ENCODE measurements around the gene IGFBP5. TPM values are rescaled to one million over a fixed set of nuclear protein-coding genes. Genes with fewer than 3 reads are reported as not detected.

The IGFBP5 gene
- total and polyA plus RNA-seq, 7 donors: 13.6 to 773 (median 254) TPM

- Histone ChIP-seq H3K27ac (peak overlapping the region in 1 of 4 donors; percentile 11), H3K27me3 (no peaks in the 10 kb centered on the region), H3K4me1 (no peaks in the 10 kb centered on the region), H3K9me3 (no peaks in the 10 kb centered on the region), H3K36me3 (no peaks in the 10 kb centered on the region), H3K4me3 (no peak overlapping the region)
- intact Hi-C loops (cut with DNase I): no loop called here
- WGBS, 2 donors: 93 to 95% methylated on average over 16 of the region's 16 CpGs
- DNase-seq: no peak
- TF ChIP-seq CTCF (IDR thresholded peaks at IDR 0.05) (no peak), POLR2AphosphoS5 (IDR thresholded peaks at IDR 0.05) (no peak)
Measured at GRCh38 chr2:216657086-216657855, 38.1 kb downstream of the IGFBP5 start.

DNA sequence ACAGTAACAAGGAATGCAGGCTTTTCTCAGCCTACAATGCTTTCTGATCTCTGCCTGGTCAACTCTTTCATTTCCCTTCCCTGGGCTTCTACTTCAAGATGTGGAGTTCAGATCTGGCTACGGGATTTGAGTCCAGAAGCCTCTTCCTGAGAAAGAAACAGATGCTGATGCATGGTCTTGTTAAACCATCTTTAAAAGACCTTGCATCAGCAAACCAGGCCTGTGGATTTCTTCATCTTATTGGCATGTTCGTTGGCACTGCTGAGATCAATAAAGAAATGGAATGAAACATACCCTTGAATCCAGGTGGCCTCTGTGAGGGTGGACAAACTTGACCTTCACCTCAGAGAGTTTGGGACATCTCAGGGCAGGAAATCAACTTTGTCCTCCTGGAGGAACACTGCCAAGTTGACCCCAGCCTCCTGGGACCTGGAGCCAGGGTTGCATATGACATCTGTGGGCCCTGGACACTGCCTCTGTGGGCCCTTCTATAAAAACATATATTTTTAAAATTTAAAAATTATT lies 40.8 kb downstream of the IGFBP5 start:
- no peaks in the 10 kb centered on the region for H3K36me3 ChIP-seq
- intact Hi-C loops (cut with DNase I): no loop called here
- no peak for TF ChIP-seq EP300 (IDR thresholded peaks at IDR 0.05)
- TF ChIP-seq POLR2A (IDR thresholded peaks at IDR 0.05): no peak
- no peak for TF ChIP-seq CTCF (IDR thresholded peaks at IDR 0.05)
- no peak for TF ChIP-seq POLR2AphosphoS5 (IDR thresholded peaks at IDR 0.05)
- no peaks in the 10 kb centered on the region for H3K9me3 ChIP-seq
- DNase-seq: no peak
- peaks cover 0 to 3% (median 0%) of the 10 kb centered on the region in 4 donors for H3K4me1 ChIP-seq
- WGBS, 2 donors: 86 to 90% methylated on average over 2 of the region's 2 CpGs
- H3K27ac ChIP-seq: no peak overlapping the region
- no peak overlapping the region for H3K4me3 ChIP-seq
- H3K27me3 ChIP-seq: no peaks in the 10 kb centered on the region

DNA sequence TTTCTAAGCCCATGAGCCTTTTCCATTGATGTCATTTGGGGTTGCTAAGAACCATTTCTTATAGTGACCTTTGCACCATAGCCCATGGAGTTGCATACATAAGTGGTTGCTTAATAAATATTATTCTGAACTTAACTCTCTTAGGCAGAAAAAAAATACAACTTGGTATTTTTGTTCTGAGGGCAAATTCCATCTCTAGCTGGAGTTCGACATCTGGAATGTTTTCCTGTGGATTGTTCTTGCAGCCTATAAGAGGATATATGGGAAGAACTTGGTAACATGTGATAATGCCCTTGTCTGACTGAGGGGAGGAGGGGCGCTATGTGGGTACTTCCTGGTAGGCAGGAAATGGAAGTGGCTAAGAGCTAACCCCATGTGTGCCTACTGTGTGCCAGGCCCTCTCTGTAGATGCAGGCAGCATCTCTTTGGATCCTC lies 41.4 kb downstream of the IGFBP5 start:
- H3K4me3 ChIP-seq: no peak overlapping the region
- H3K27ac ChIP-seq: peak overlapping the region in 1 of 4 donors; percentile 48
- 54 to 78% methylated on average over 2 of the region's 2 CpGs for WGBS, 2 donors
- TF ChIP-seq CTCF (IDR thresholded peaks at IDR 0.05): no peak
- TF ChIP-seq EP300 (IDR thresholded peaks at IDR 0.05): no peak
- TF ChIP-seq POLR2AphosphoS5 (IDR thresholded peaks at IDR 0.05): no peak
- no peak for TF ChIP-seq POLR2A (IDR thresholded peaks at IDR 0.05)
- no peaks in the 10 kb centered on the region for H3K27me3 ChIP-seq
- peaks cover 0 to 6% (median 0%) of the 10 kb centered on the region in 4 donors for H3K4me1 ChIP-seq
- H3K9me3 ChIP-seq: no peaks in the 10 kb centered on the region
- no peak for DNase-seq
- H3K36me3 ChIP-seq: no peaks in the 10 kb centered on the region
- intact Hi-C loops (cut with DNase I): no loop called here

DNA sequence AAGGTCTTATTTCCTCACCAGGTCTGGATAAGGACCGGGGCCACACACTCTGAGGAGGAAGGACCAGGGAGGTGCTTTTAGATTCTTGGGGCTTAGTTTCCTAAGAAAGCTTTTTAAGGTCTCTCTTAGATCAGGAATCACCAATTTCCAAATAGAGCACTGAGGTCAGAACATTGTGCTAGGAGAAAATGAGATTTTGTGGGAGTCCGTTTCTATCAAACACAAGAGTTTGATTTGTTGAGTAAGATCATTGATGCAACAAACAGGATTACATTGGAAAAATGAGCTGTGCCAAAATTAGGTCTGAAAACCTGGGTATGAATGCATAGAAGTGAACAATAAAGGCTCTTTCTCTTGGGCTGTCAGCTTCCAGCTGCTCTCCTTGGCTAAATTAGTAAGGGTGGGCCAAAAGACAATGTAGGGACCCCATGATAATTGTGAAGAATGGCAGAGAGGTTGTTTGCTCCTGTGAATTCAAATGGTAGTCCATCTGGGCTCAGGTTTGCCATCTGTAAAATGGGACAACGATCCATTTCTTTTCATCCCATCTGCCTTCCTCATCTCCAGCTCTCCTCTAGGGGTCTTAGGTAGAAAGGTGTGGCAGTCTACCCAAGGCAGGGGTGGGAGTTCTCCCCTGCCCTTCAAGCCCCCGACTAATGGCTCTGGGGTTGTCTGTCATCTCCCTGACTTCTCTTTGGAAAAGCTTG lies 42.1 kb downstream of the IGFBP5 start:
- H3K9me3 ChIP-seq: no peaks in the 10 kb centered on the region
- WGBS, 2 donors: 92 to 95% methylated on average over 4 of the region's 4 CpGs
- H3K4me3 ChIP-seq: no peak overlapping the region
- no peaks in the 10 kb centered on the region for H3K36me3 ChIP-seq
- peak overlapping the region in 1 of 4 donors; percentile 72 for H3K27ac ChIP-seq
- intact Hi-C loops (cut with DNase I): no loop called here
- TF ChIP-seq POLR2A (IDR thresholded peaks at IDR 0.05) (peak in 1 of 2 donors; percentile 18), EP300 (IDR thresholded peaks at IDR 0.05) (no peak)
- no peak for DNase-seq
- H3K4me1 ChIP-seq: peaks cover 0 to 6% (median 0%) of the 10 kb centered on the region in 4 donors
- no peaks in the 10 kb centered on the region for H3K27me3 ChIP-seq

DNA sequence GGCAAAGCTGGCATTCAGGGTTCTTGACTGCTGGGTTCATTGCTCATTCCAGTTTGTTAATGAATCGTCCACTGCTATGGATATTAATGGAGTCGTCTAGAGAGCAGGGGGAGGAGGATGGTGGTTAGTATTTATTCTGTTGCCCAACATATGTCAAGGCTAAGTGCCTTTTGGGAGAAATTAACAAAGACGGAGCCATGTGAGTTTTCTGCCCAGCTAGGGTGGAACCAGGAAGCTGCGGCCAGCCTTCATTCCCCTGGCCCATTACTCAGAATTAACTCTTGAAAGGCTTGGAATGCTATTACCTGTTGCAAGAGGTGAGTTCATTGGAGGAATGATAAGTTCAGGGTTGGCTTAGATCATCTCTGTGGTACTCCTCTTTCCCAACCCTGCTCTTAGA lies 42.8 kb downstream of the IGFBP5 start:
- intact Hi-C loops (cut with DNase I): no loop called here
- Histone ChIP-seq H3K9me3 (no peaks in the 10 kb centered on the region), H3K4me3 (no peak overlapping the region), H3K4me1 (peaks cover 0 to 6% (median 0%) of the 10 kb centered on the region in 4 donors), H3K27ac (peak overlapping the region in 1 of 4 donors; percentile 72), H3K27me3 (no peaks in the 10 kb centered on the region), H3K36me3 (no peaks in the 10 kb centered on the region)
- no peak for TF ChIP-seq POLR2A (IDR thresholded peaks at IDR 0.05)
- no peak for TF ChIP-seq EP300 (IDR thresholded peaks at IDR 0.05)
- 76 to 86% methylated on average over 4 of the region's 4 CpGs for WGBS, 2 donors
- no peak for DNase-seq

Measured in sigmoid colon (tissue), 7 donors.